ENCODE data around the gene MUC4.

Gene MUC4

DNA sequence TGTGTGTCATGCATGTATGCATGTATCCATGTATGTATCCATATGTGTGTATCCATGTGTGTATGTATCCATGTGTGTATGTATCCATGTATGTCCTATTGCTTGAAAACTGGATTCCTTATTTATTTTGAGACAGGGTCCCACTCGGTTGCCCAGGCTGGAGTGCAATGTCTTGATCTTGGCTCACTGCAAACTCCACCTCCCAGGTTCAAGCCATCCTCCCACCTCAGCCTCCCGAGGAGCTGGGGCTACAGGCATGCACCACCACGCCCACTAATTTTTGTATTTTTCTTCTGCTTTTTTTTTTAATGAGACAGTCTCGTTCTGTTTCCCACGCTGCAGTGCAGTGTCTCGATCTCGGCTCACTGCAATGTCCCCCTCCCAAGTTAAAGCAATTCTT is 56.8 kb downstream of the MUC4 start:
- H3K4me2 ChIP-seq (ENCODE audit: low read depth, low read length, poor library complexity, severe bottlenecking): no peak overlapping the region
- no peaks in the 10 kb centered on the region for H4K20me1 ChIP-seq (ENCODE audit: low read depth, low read length)
- H3K36me3 ChIP-seq (ENCODE audit: low read length): no peaks in the 10 kb centered on the region
- H3K27ac ChIP-seq (ENCODE audit: low read depth, low read length): no peak overlapping the region
- no peaks in the 10 kb centered on the region for H3K27me3 ChIP-seq (ENCODE audit: low read length)
- no peak overlapping the region for H3K9ac ChIP-seq (ENCODE audit: low read length)
- H3K79me2 ChIP-seq (ENCODE audit: insufficient read depth, low read length): no peaks in the 10 kb centered on the region
- H3K4me3 ChIP-seq (ENCODE audit: insufficient read depth, low read length, poor library complexity, severe bottlenecking): no peak overlapping the region
- no peak overlapping the region for H2AFZ ChIP-seq (ENCODE audit: low read depth, low read length, severe bottlenecking)
- H3F3A ChIP-seq (ENCODE audit: insufficient read depth): no peaks in the 10 kb centered on the region
- no peaks in the 10 kb centered on the region for H3K9me3 ChIP-seq (ENCODE audit: insufficient read depth, low read length)
- no peaks in the 10 kb centered on the region for H3K9me2 ChIP-seq (replicated peaks; ENCODE audit: insufficient read depth, low read length)
- no peak for TF ChIP-seq CTCF (IDR thresholded peaks at IDR 0.05; ENCODE audit: insufficient read depth, low read length, poor library complexity, severe bottlenecking)
- no peak for TF ChIP-seq EZH2phosphoT487 (conservative IDR thresholded peaks at IDR 0.05; ENCODE audit: low read length)

GRCh38 chr3:195754141-195754540 is 57.6 kb downstream of the MUC4 start:
- Histone ChIP-seq H3K79me2 (ENCODE audit: insufficient read depth, low read length) (no peaks in the 10 kb centered on the region), H3K9me3 (ENCODE audit: insufficient read depth, low read length) (no peaks in the 10 kb centered on the region), H3K36me3 (ENCODE audit: low read length) (no peaks in the 10 kb centered on the region), H3K4me3 (ENCODE audit: insufficient read depth, low read length, poor library complexity, severe bottlenecking) (no peak overlapping the region), H3K9ac (ENCODE audit: low read length) (no peak overlapping the region), H3K9me2 (replicated peaks; ENCODE audit: insufficient read depth, low read length) (no peaks in the 10 kb centered on the region), H4K20me1 (ENCODE audit: low read depth, low read length) (no peaks in the 10 kb centered on the region), H3K27ac (ENCODE audit: low read depth, low read length) (no peak overlapping the region), H3F3A (ENCODE audit: insufficient read depth) (no peaks in the 10 kb centered on the region), H3K4me2 (ENCODE audit: low read depth, low read length, poor library complexity, severe bottlenecking) (no peak overlapping the region), H3K27me3 (ENCODE audit: low read length) (no peaks in the 10 kb centered on the region), H2AFZ (ENCODE audit: low read depth, low read length, severe bottlenecking) (no peak overlapping the region)
- no peak for TF ChIP-seq CTCF (IDR thresholded peaks at IDR 0.05; ENCODE audit: insufficient read depth, low read length, poor library complexity, severe bottlenecking)
- TF ChIP-seq EZH2phosphoT487 (conservative IDR thresholded peaks at IDR 0.05; ENCODE audit: low read length): no peak

DNA sequence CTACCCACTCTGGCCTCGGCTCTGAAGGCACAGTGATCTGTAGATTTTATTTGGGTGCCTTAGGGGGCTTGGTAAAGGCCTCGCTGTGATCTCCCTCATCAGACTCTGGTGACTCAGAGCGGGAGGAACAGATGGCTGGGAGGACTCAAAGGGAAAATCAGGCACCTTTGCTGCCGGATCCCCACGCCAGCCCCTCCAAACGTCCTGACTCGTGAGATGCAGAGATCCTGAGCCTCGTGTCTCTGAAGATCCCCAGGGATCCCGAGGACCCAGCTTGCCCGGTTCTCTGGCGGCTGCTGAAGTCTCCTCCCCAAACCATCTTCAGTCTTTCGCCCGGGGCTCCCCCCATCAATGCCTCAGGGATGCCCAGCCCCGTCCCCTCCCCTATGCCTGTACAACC is 58.1 kb downstream of the MUC4 start:
- no peak overlapping the region for H2AFZ ChIP-seq (ENCODE audit: low read depth, low read length, severe bottlenecking)
- no peaks in the 10 kb centered on the region for H3K27me3 ChIP-seq (ENCODE audit: low read length)
- H3K4me2 ChIP-seq (ENCODE audit: low read depth, low read length, poor library complexity, severe bottlenecking): no peak overlapping the region

More for the DNA sequence above, 58.1 kb downstream of the MUC4 start:
- Histone ChIP-seq H3K27ac (ENCODE audit: low read depth, low read length) (no peak overlapping the region), H3K36me3 (ENCODE audit: low read length) (no peaks in the 10 kb centered on the region), H3K9me2 (replicated peaks; ENCODE audit: insufficient read depth, low read length) (no peaks in the 10 kb centered on the region), H3K4me3 (ENCODE audit: insufficient read depth, low read length, poor library complexity, severe bottlenecking) (no peak overlapping the region), H3F3A (ENCODE audit: insufficient read depth) (no peaks in the 10 kb centered on the region), H3K9me3 (ENCODE audit: insufficient read depth, low read length) (no peaks in the 10 kb centered on the region), H3K9ac (ENCODE audit: low read length) (no peak overlapping the region), H3K79me2 (ENCODE audit: insufficient read depth, low read length) (no peaks in the 10 kb centered on the region), H4K20me1 (ENCODE audit: low read depth, low read length) (no peaks in the 10 kb centered on the region)
- TF ChIP-seq EZH2phosphoT487 (conservative IDR thresholded peaks at IDR 0.05; ENCODE audit: low read length): no peak
- TF ChIP-seq CTCF (IDR thresholded peaks at IDR 0.05; ENCODE audit: insufficient read depth, low read length, poor library complexity, severe bottlenecking): no peak

All from SU-DHL-6 (cell line).